ENCODE data around the gene AFF1. TPM values are rescaled to one million over a fixed set of nuclear protein-coding genes. Genes with fewer than 3 reads are reported as not detected.

The AFF1 gene
- total RNA-seq, 1 experiment from 2014 or later, result 52.8 TPM

GRCh38 chr4:87026800-87027495, 92.1 kb downstream of the AFF1 start:
- POLR2A ChIA-PET (ENCODE audit: unreplicated experiment), result no interaction called here
- CTCF ChIA-PET, result no interaction called here
- Histone ChIP-seq H3K9me3 (ENCODE audit: insufficient read depth, low read depth) (no peaks in the 10 kb centered on the region), H2AFZ (no peak overlapping the region), H3K27ac (no peak overlapping the region), H3K36me3 (ENCODE audit: low read depth) (no peaks in the 10 kb centered on the region), H3K79me2 (ENCODE audit: low read depth) (0 out of 2 replicates have a peak, but pooled peaks cover 4% of the 10 kb centered on the region), H3K27me3 (ENCODE audit: insufficient read depth, low read depth) (no peaks in the 10 kb centered on the region), H3K4me3 (no peak overlapping the region), H3K4me2 (no peak overlapping the region), H3K9me2 (ENCODE audit: insufficient read depth) (no peaks in the 10 kb centered on the region), H4K20me1 (ENCODE audit: insufficient read depth) (no peaks in the 10 kb centered on the region; the same call in 1 of the 2 replicates), H3K4me1 (replicated peaks; ENCODE audit: insufficient read depth) (no peaks in the 10 kb centered on the region), H3F3A (ENCODE audit: insufficient read depth, low read depth) (no peaks in the 10 kb centered on the region)
- TF ChIP-seq EZH2 (IDR thresholded peaks at IDR 0.05; ENCODE audit: low read depth), result no peak
- no peak for TF ChIP-seq CTCF (conservative IDR thresholded peaks at IDR 0.05)
- no peak for DNase-seq
- intact Hi-C loops (cut with micrococcal nuclease; ENCODE audit: unreplicated experiment), result no loop called here
- BruUV-seq (replicated peaks), result no TSS peak

- CTCF ChIA-PET, result no interaction called here
- intact Hi-C loops (cut with micrococcal nuclease; ENCODE audit: unreplicated experiment), result no loop called here
- no peaks in the 10 kb centered on the region for H3K4me1 ChIP-seq (replicated peaks; ENCODE audit: insufficient read depth)
- H3K9me2 ChIP-seq (ENCODE audit: insufficient read depth), result no peaks in the 10 kb centered on the region
- TF ChIP-seq CTCF (conservative IDR thresholded peaks at IDR 0.05), result no peak
- no peak for TF ChIP-seq EZH2 (IDR thresholded peaks at IDR 0.05; ENCODE audit: low read depth)
- H3K9me3 ChIP-seq (ENCODE audit: insufficient read depth, low read depth), result no peaks in the 10 kb centered on the region
- no peak overlapping the region for H3K4me3 ChIP-seq
- no TSS peak for BruUV-seq (replicated peaks)
- no peak overlapping the region for H3K4me2 ChIP-seq
- H3F3A ChIP-seq (ENCODE audit: insufficient read depth, low read depth), result no peaks in the 10 kb centered on the region
- H4K20me1 ChIP-seq (ENCODE audit: insufficient read depth), result no peaks in the 10 kb centered on the region; the same call in 1 of the 2 replicates
- no peak overlapping the region for H2AFZ ChIP-seq
- no peaks in the 10 kb centered on the region for H3K36me3 ChIP-seq (ENCODE audit: low read depth)
- H3K27ac ChIP-seq, result no peak overlapping the region
- H3K79me2 ChIP-seq (ENCODE audit: low read depth), result 0 out of 2 replicates have a peak, but pooled peaks cover 8% of the 10 kb centered on the region
- POLR2A ChIA-PET (ENCODE audit: unreplicated experiment), result no interaction called here
- H3K27me3 ChIP-seq (ENCODE audit: insufficient read depth, low read depth), result no peaks in the 10 kb centered on the region
- DNase-seq, result no peak
These were observed 94.5 kb downstream of the AFF1 start for GRCh38 chr4:87029356-87029755.

- no peaks in the 10 kb centered on the region for H3K36me3 ChIP-seq (ENCODE audit: low read depth)
- ChIA-PET POLR2A (ENCODE audit: unreplicated experiment) (no interaction called here), CTCF (interaction anchor here (0.6 kb wide), 1 partner anchor 13 kb away, joined by 3 read pairs; no protein-coding TSS in a partner anchor)
- intact Hi-C loops (cut with micrococcal nuclease; ENCODE audit: unreplicated experiment), result no loop called here
- H3K4me1 ChIP-seq (replicated peaks; ENCODE audit: insufficient read depth), result no peaks in the 10 kb centered on the region
- H3K9me3 ChIP-seq (ENCODE audit: insufficient read depth, low read depth), result no peaks in the 10 kb centered on the region
- no peak for TF ChIP-seq EZH2 (IDR thresholded peaks at IDR 0.05; ENCODE audit: low read depth)
- no peak for TF ChIP-seq CTCF (conservative IDR thresholded peaks at IDR 0.05)
- H3K27me3 ChIP-seq (ENCODE audit: insufficient read depth, low read depth), result no peaks in the 10 kb centered on the region
- no TSS peak for BruUV-seq (replicated peaks)
- no peak overlapping the region for H3K4me3 ChIP-seq
- H3K4me2 ChIP-seq, result no peak overlapping the region
- H3K27ac ChIP-seq, result no peak overlapping the region
- H2AFZ ChIP-seq, result no peak overlapping the region
- DNase-seq, result no peak
- no peaks in the 10 kb centered on the region for H3F3A ChIP-seq (ENCODE audit: insufficient read depth, low read depth)
- H4K20me1 ChIP-seq (ENCODE audit: insufficient read depth), result no peaks in the 10 kb centered on the region; the same call in 1 of the 2 replicates
- no peaks in the 10 kb centered on the region for H3K9me2 ChIP-seq (ENCODE audit: insufficient read depth)
- 0 out of 2 replicates have a peak, but pooled peaks cover 10% of the 10 kb centered on the region for H3K79me2 ChIP-seq (ENCODE audit: low read depth)
These were observed 95.3 kb downstream of the AFF1 start for GRCh38 chr4:87030124-87030523.
